Right lobe of liver (tissue), 4 donors: ENCODE results near the gene MDH2.

Experiments used
- CTCF ChIP-seq, 4 donors: fragments of 200-600 bp in 3 of 4; fragments of 450-650 bp in 1 of 4; IDR thresholded peaks; one replicate each; pipeline versions ENCODE4 v1.5.1 to v1.8.0; 2016 to 2022; ENCODE audit warnings: antibody characterized with exemption in 4 of 4, mild to moderate bottlenecking in 2 of 4
- POLR2A ChIP-seq: fragments of 450-650 bp; IDR thresholded peaks from one replicate; pipeline ENCODE4 v1.6.1; 2017; ENCODE audit warnings: antibody characterized with exemption, mild to moderate bottlenecking
- donor health status: DM: no; HTN: no; CAD: no.
- donor health status: DM: no; HTN: no; CAD: no.
- donor health status: DM: no; HTN: yes; CAD: no.

DNA sequence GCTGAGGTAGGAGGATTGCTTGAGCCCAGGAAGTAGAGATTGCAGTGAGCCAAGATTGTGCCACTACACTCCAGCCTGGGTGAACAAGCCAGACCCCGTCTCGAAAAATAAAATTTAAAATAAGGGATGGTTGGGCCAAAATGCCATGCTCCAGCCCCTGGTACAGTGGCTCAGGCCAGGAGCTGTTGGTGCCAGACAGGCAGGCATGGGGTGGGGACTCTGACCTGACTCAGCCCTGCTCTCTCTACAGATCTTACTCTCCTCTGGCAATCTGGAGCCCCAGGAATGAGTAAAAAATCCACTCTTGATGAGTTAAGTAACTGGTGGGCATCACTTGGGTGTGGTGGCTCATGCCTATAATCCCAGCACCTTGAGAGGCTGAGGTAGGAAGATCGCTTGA lies 45.1 kb upstream of the MDH2 start:
- TF ChIP-seq CTCF (IDR thresholded peaks at IDR 0.05) (no peak), POLR2A (no peak)
